IPS-15b (cell line): Measurements from ENCODE around the gene TTYH3.

ENCODE experiments used
- H3K27me3 ChIP-seq: one replicate; pipeline ENCODE4 v1.6.1; 2013; ENCODE audit warnings: low read length; ENCODE audit not compliant: control insufficient read depth, insufficient read depth
- H3K36me3 ChIP-seq: one replicate; pipeline ENCODE4 v1.6.1; 2013; ENCODE audit warnings: low read length; ENCODE audit not compliant: control insufficient read depth, insufficient read depth
- H3K4me1 ChIP-seq: one replicate; pipeline ENCODE4 v1.6.1; 2013; ENCODE audit warnings: mild to moderate bottlenecking, low read length; ENCODE audit not compliant: control insufficient read depth, insufficient read depth
- H3K4me3 ChIP-seq: one replicate; pipeline ENCODE4 v1.5.1; 2013; ENCODE audit warnings: low read depth, low read length
- H3K9ac ChIP-seq: one replicate; pipeline ENCODE4 v1.6.1; 2013; ENCODE audit warnings: low read depth, mild to moderate bottlenecking, low read length
- H3K9me3 ChIP-seq: one replicate; pipeline ENCODE4 v1.6.1; 2013; ENCODE audit warnings: mild to moderate bottlenecking, low read length; ENCODE audit not compliant: control insufficient read depth, insufficient read depth

TTYH3 gene

DNA sequence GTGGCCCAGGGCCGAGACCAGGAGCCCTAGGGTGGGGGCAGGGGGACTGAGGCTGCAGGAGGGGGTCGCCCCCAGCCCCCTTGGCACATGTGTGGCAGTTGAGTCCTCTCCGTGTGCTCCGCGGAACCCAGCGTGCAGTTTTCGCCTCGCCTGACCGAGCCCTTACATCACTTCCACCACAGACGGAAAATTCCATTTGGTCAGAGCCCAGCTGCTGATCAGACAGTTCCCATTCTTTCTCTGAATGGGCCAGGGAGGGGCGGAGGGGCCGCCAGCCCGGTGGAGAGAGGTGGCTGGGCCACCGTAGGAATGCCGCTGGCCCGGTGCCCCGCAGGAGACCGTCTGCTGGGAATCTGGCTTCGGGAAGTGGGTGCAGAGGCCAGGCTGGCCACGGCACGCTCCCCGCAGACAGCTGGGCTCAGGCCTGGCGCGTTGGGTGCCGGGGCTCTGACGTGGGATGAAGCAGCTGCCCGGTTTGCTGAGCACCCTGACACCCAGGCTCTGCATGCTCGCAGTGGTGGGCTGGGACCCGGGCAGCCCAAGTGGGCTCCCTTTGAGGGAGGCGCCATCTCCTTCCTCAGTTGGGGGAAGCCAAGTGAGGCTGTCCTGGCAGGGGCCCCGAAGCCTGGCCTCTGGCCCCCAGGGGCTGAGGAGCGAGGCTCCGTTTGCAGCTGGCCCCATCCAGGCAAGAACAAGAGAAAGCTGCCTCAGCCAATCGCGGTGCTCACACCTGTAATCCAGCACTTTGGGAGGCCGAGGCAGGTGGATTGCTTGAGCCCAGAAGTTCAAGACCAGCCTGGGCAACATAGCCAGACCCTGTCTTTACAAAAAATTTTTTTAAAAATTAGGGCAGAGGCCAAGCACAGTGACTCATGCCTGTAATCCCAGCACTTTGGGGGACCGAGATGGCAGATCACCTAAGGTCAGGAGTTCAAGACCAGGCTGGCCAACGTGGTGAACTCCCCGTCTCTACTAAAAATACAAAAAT, 9.9 kb downstream of the TTYH3 start:
- Histone ChIP-seq H3K4me1 (no peaks in the 10 kb centered on the region), H3K4me3 (no peak overlapping the region), H3K36me3 (peaks cover 7% of the 10 kb centered on the region), H3K9ac (no peak overlapping the region), H3K9me3 (no peaks in the 10 kb centered on the region), H3K27me3 (no peaks in the 10 kb centered on the region)

DNA sequence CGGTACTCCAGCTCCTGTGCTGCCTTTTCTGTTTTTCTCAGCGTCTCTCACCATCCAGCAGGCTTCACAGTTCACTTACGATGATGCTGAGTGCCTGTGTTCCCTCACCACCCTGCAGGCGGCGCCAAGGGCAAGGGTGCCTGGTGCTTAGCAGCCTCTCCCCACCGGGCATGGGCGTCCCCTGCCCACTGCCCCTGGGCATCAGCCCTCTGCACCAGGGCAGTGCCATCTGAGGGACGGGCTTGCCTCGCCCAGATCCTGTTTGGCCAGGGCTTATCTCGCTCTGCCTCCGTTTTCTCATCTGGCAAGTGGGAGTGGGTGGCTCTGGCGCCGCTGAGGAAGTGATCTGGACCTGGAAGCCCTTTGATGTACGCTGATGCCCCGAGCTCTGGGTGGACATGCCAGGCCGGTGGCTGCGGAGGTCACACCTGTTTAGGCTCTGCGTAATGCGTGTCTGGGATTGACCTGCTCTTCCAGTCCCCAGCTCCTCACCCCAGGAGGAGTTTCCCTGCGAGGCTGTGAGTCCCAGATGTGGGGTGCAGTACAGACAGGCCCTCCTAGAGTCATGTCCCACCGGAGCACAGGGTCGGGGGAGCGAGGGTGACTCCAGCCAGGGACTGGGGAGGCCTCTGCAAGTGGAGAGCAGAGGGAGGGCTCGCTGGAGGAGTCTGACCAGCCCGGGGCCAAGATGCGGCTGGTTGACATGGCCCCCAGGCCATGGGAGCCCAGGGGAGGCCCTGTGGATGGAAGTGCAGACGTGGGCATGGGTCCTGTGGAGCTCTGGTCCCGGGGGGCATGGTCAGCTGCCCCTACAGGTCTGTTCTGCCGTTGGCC, 11.8 kb downstream of the TTYH3 start:
- no peaks in the 10 kb centered on the region for H3K9me3 ChIP-seq
- no peaks in the 10 kb centered on the region for H3K27me3 ChIP-seq
- H3K36me3 ChIP-seq: peaks cover 20% of the 10 kb centered on the region
- H3K4me1 ChIP-seq: no peaks in the 10 kb centered on the region
- no peak overlapping the region for H3K9ac ChIP-seq
- H3K4me3 ChIP-seq: no peak overlapping the region

DNA sequence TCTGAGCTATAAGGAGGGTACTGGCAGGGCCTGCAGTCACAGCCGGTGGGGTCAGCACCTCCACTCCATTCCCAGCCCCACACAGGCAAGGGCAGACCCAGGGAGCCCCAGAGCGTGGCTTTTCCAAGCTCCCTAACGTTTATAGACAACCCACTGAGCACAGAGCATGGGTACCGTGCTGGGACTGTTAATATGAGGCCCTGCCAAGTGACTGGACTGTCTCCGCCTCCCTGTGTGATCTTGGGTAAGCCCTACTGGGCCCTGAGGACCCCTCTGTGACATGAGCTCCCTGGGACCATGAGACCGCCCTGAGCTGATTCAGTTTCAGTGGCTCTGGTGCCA, 12.4 kb downstream of the TTYH3 start:
- Histone ChIP-seq H3K27me3 (no peaks in the 10 kb centered on the region), H3K4me1 (no peaks in the 10 kb centered on the region), H3K9ac (no peak overlapping the region), H3K9me3 (no peaks in the 10 kb centered on the region), H3K36me3 (peaks cover 23% of the 10 kb centered on the region), H3K4me3 (no peak overlapping the region)

DNA sequence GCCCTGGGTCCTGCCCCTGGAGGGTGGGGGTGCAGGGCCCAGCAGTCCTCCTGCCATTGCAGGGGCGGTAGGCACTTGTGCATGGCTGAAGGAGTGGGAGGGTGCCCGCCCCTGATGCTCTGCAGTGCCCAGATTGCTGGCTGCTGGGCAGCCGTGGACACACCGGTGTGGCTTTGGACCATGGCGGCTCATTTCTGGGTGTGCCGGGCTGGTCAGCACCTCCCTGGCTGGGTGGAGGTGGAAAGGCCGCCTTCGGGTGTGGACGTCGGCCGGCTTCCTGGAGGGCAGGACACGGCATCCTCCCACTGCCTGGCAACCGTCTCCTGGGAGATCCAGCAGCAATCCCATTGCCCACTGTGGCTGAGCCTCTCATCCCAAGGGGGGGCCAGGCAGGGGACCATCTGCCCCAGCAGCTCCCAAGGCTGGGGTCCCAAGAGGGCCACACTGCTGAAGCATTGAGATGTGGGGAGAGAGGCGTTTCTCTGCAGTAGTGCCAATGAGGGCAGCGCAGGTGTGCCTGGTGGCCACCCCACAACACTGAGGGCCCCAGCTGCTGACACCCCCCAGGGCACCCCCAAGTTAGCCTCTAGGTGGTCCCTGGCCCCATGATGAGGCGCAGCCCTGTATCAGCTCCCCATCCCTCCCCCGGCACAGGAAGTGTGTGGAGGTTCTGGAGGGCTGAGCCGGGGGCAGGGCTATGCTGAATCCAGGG, 12.9 kb downstream of the TTYH3 start:
- Histone ChIP-seq H3K4me1 (no peaks in the 10 kb centered on the region), H3K36me3 (peaks cover 24% of the 10 kb centered on the region), H3K4me3 (no peak overlapping the region), H3K27me3 (no peaks in the 10 kb centered on the region), H3K9me3 (no peaks in the 10 kb centered on the region), H3K9ac (peak overlapping the region; percentile 26)

DNA sequence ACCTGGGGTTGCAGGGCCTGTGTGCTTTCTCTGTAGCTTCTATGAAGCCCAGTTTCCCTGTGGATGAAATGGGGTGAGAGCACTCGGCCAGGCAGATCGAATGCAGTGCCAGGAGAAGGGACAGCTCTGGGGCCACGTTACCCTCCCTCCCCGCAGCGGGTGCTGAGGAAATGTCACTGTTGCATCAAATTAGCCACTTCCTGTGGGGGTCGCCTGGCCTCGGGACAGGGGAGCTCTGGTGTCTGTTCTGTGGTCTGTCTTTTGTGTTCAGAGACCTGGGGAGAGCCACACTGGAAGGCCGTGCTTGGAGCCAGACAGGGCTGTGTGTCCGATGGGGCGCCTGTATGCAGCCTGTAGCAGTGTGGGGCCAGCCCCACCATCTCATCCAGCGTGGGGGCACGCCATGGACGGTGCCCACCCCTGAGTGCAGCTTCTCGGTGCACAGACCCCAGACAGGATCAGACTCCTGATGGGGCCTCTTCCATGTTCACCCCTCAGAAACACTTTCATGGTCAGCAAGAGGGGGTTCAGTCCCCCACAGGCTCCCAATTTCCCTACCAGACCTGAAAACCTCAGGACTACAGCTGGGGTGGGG, 13.6 kb downstream of the TTYH3 start:
- no peak overlapping the region for H3K4me3 ChIP-seq
- H3K9me3 ChIP-seq: no peaks in the 10 kb centered on the region
- peak overlapping the region; percentile 37 for H3K9ac ChIP-seq
- peaks cover 23% of the 10 kb centered on the region for H3K36me3 ChIP-seq
- no peaks in the 10 kb centered on the region for H3K4me1 ChIP-seq
- H3K27me3 ChIP-seq: no peaks in the 10 kb centered on the region

DNA sequence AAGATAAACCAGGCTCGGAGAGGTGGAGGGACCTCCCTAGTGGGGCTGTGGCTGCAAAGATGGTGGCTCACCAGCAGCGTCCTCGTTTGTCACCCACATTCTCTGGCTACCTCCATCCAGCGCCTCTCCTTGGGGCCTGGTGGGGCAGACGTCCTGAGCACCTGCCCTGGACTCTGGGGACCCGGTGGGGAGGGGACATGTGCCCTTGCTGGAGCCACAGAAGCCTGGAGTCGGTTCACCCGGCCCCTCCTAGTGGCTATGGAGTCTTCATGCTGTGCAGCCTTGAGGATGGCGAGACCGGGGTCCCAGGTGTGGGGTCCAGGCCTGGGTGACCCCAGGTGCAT, 14.5 kb downstream of the TTYH3 start:
- Histone ChIP-seq H3K27me3 (no peaks in the 10 kb centered on the region), H3K9ac (no peak overlapping the region), H3K4me1 (no peaks in the 10 kb centered on the region), H3K4me3 (peak overlapping the region; percentile 26), H3K36me3 (peaks cover 23% of the 10 kb centered on the region), H3K9me3 (no peaks in the 10 kb centered on the region)

DNA sequence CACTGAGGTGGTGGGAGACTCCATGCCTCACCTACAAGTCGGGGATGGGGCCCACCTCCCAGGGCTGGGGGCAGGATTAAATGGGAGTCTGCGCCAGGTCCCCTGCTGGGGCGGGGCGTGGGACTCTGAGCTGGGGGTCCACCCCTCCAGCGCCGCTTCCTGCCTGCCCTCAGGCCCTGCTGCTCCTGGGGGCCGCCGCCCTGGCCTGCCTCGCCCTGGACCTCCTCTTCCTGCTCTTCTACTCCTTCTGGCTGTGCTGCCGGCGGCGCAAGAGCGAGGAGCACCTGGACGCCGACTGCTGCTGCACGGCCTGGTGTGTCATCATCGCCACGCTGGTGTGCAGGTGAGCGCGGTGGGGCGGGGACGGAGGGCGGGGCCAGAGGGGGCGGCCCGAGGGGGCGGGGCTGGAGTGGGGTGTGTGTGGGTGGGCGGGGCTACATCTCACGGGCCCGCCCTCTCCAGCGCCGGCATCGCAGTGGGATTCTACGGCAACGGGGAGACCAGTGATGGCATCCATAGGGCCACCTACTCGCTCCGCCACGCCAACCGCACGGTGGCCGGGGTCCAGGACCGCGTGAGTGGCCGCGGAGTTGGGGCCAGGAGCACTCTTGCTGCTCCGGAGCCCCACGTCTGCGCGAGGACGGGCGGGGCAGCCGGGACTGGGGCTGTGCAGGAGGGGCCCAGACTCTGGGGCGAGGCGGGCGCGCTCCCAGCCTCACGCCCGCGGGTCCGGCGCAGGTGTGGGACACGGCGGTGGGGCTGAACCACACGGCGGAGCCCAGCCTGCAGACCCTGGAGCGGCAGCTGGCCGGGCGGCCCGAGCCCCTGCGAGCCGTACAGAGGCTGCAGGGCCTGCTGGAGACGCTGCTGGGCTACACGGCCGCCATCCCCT, 15.1 kb downstream of the TTYH3 start:
- Histone ChIP-seq H3K9me3 (no peaks in the 10 kb centered on the region), H3K9ac (no peak overlapping the region), H3K27me3 (no peaks in the 10 kb centered on the region), H3K4me1 (no peaks in the 10 kb centered on the region), H3K36me3 (peaks cover 26% of the 10 kb centered on the region), H3K4me3 (peak overlapping the region; percentile 26)

DNA sequence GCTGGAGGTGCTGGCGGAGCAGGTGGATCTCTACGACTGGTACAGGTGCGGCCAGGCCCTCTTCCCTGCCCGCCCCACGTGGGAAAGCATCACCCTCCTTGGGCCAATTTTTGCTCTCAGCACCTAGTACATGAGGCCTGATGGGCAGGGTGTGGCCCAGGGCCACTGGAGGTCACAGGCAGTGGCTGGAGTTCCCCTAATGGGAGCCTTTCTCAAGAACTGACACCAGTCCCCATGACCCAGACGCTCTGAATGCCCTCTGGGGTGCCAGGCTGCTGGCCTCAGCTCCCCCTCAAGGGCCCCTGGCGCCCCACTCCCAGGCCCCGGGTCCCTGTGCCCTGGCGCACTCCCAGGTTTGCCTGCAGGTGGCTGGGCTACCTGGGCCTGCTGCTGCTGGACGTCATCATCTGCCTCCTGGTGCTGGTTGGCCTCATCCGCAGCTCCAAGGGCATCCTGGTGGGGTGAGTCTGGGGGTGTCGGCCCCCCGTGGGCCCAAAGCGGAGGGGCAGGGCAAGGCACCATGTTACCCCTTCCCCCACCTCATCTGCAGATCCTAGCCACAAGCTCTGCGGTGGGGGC, 15.9 kb downstream of the TTYH3 start:
- Histone ChIP-seq H3K4me1 (no peaks in the 10 kb centered on the region), H3K27me3 (no peaks in the 10 kb centered on the region), H3K9me3 (no peaks in the 10 kb centered on the region)

DNA sequence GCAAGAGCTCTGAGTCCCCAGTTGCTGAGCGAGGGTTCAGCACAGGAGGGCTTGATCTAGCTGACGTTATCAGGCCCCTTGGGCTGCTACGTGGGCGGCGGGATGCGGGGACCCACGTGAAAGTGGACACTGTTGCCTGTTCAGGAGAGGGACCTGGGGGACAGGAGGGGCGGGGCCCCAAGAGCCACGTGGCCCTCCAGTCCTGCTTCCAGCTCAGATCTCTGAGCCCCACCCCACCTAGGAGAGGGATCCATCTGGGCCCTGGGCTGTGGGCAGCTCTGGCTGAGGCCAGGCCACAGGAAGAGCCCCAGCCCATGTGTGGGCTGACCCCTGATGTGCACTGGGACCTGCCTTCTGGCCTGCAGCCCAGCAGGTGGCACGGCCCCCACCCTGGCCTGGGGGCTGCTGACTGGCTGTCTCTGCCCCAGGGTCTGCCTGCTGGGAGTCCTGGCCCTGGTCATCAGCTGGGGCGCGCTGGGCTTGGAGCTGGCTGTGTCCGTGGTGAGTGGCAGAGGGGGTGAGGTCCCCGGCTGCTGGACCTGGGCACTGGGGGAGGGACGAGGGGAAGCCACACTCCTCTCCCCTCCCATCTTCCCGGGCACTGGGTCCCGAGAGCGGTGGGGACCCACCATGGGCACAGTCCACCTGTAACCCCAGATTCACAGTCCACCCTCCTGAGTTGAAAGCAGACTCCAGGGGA, 17.5 kb downstream of the TTYH3 start:
- H3K36me3 ChIP-seq: peaks cover 32% of the 10 kb centered on the region
- H3K9ac ChIP-seq: no peak overlapping the region
- no peaks in the 10 kb centered on the region for H3K27me3 ChIP-seq
- H3K9me3 ChIP-seq: no peaks in the 10 kb centered on the region
- no peak overlapping the region for H3K4me3 ChIP-seq
- no peaks in the 10 kb centered on the region for H3K4me1 ChIP-seq

More for the DNA sequence above, 15.9 kb downstream of the TTYH3 start:
- no peak overlapping the region for H3K4me3 ChIP-seq
- H3K9ac ChIP-seq: no peak overlapping the region
- H3K36me3 ChIP-seq: peaks cover 32% of the 10 kb centered on the region

DNA sequence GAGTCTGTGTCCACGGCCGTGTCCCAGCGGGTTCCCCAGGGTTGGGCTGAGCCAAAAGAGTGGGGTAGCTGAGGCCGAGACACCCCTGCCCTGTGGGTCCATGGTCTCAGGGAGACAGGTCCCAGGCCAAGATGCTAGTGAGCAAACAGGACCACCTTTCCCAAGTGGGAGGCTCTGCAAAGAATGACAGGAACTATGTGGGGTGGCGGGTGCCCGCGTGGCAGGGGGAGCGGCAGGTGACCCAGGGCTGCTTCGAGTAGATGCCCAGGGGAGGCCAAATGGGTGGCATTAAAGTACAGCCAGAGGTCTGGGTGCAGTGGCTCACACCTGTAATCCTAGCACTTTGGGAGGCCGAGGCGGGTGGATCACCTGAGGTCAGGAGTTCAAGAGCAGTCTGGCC, 18.2 kb downstream of the TTYH3 start:
- peaks cover 32% of the 10 kb centered on the region for H3K36me3 ChIP-seq
- no peak overlapping the region for H3K4me3 ChIP-seq

More for the DNA sequence above, 18.2 kb downstream of the TTYH3 start:
- Histone ChIP-seq H3K4me1 (no peaks in the 10 kb centered on the region), H3K9ac (no peak overlapping the region), H3K27me3 (no peaks in the 10 kb centered on the region), H3K9me3 (no peaks in the 10 kb centered on the region)
